ENCODE data around the gene NAV3.

The NAV3 gene

GRCh38 chr12:77940011-77940423 is 109.3 kb downstream of the NAV3 start:
- TF ChIP-seq CTCF (IDR thresholded peaks at IDR 0.05; ENCODE audit: low read depth, low read length) = no peak
- DNase-seq (ENCODE audit: extremely low read depth, low read depth) = peak; percentile 32

GRCh38 chr12:77940567-77940966 is 109.9 kb downstream of the NAV3 start:
- TF ChIP-seq CTCF (IDR thresholded peaks at IDR 0.05; ENCODE audit: low read depth, low read length) = no peak
- DNase-seq (ENCODE audit: extremely low read depth, low read depth) = no peak

GRCh38 chr12:77941401-77941800 is 110.7 kb downstream of the NAV3 start:
- no peak for DNase-seq (ENCODE audit: extremely low read depth, low read depth)
- no peak for TF ChIP-seq CTCF (IDR thresholded peaks at IDR 0.05; ENCODE audit: low read depth, low read length)

- DNase-seq (ENCODE audit: extremely low read depth, low read depth) = peak; percentile 47
- TF ChIP-seq CTCF (IDR thresholded peaks at IDR 0.05; ENCODE audit: low read depth, low read length) = no peak
Observed at GRCh38 chr12:77943466-77943865, 112.8 kb downstream of the NAV3 start.

GRCh38 chr12:77946541-77947061 is 115.9 kb downstream of the NAV3 start:
- no peak for TF ChIP-seq CTCF (IDR thresholded peaks at IDR 0.05; ENCODE audit: low read depth, low read length)
- DNase-seq (ENCODE audit: extremely low read depth, low read depth) = no peak

GRCh38 chr12:77947330-77947729 is 116.6 kb downstream of the NAV3 start:
- TF ChIP-seq CTCF (IDR thresholded peaks at IDR 0.05; ENCODE audit: low read depth, low read length) = no peak
- DNase-seq (ENCODE audit: extremely low read depth, low read depth) = no peak

GRCh38 chr12:77947746-77948145 is 117.1 kb downstream of the NAV3 start:
- no peak for TF ChIP-seq CTCF (IDR thresholded peaks at IDR 0.05; ENCODE audit: low read depth, low read length)
- no peak for DNase-seq (ENCODE audit: extremely low read depth, low read depth)
